ENCODE measurements around the gene CCL5.

Gene CCL5

DNA sequence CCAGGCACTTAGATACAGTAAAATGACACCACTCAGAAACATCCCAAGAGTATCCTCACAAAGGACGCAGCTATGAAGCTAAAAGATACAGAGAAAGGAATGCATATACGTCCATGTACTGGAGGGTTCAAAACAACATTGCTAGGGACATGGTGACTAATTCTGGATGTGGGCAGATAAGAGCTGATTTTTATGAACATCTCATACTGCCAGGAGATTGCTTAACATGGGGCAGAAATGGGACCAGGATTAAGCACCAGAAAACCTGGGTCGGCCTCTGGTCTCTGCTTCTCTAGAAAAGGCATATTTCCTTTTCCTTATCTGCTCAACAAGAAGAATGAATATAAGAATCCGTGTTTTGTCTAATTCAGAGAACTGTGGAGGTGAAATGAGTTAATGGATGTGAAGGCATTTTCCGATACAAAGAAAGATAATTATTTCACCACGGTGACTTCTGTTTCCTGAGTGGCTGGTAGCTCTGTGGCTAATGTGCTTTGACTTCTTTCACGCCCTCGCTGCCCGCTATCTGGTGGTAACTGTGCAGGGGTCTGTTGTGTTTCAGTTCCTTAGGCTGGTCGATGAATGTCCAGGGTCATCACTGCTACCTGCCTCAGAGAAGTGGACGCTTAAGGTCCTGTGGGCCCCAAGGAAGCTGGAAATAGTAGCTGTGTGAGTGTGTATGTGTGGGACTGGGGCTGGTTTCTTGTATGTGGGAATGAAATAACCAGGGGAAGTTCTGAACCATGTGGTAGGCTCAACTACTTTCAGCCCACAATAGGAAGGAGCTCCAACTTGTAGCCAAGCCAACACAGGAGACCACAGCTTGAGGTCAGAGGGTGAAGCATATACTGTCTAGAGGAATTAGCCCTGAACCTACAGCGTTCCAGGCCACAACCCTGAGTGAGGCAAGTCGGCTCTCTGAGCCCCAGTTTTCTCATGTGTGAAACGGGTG is 15.8 kb upstream of the CCL5 start:
- no peak overlapping the region for H3K4me2 ChIP-seq (ENCODE audit: low read length)
- no peaks in the 10 kb centered on the region for H3K27me3 ChIP-seq (ENCODE audit: control insufficient read depth, insufficient read depth, low read length)
- H3K4me1 ChIP-seq (ENCODE audit: control insufficient read depth, insufficient read depth, low read length) = peaks cover 17% of the 10 kb centered on the region
- H3K9ac ChIP-seq (ENCODE audit: low read depth, low read length) = no peak overlapping the region
- no peaks in the 10 kb centered on the region for H3K36me3 ChIP-seq (ENCODE audit: insufficient read depth, low read length)
- H3K4me3 ChIP-seq (ENCODE audit: low read length) = no peak overlapping the region
- H3K9me3 ChIP-seq (replicated peaks; ENCODE audit: low read length) = no peaks in the 10 kb centered on the region

DNA sequence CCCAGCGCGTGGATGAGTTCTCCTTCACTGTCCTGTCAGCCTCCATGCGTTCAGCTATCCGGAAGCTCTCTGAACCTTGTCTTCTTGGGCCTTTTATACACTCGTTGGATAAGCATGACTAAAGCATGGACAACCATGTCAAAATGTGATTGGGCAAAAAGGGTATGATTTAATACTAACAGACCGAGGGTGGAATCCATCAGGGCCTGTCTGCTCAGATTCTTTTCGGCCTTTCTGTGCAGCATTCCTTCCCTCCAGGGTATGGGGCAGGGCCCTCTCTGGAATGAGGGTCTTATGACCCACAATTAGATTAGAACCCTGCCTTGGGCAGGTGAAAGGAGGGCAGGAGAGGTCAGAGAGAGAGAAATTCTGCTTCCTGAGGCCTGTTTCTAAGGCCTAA is 14.0 kb upstream of the CCL5 start:
- Histone ChIP-seq H3K9me3 (replicated peaks; ENCODE audit: low read length) (no peaks in the 10 kb centered on the region), H3K4me3 (ENCODE audit: low read length) (no peak overlapping the region), H3K4me2 (ENCODE audit: low read length) (no peak overlapping the region), H3K4me1 (ENCODE audit: control insufficient read depth, insufficient read depth, low read length) (peaks cover 10% of the 10 kb centered on the region), H3K27me3 (ENCODE audit: control insufficient read depth, insufficient read depth, low read length) (no peaks in the 10 kb centered on the region), H3K9ac (ENCODE audit: low read depth, low read length) (no peak overlapping the region), H3K36me3 (ENCODE audit: insufficient read depth, low read length) (no peaks in the 10 kb centered on the region)

DNA sequence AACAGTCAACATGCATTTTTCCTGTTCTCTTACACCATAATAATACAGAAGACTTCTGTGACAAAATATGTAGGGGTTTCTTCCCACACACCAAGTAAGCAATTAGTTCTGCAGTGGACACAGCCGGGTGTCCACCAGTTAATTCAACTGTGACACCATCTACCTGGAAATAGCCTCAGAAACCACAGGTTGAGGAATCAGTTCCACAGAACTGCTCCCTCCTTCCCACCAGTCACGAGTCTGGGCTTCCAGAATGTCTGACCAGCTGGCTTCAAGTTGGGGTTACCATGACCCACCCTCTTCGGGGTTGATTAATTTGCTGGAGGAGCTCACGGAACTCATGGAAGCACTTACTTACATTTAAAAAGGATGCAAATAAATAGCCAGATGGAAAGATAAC is 13.6 kb upstream of the CCL5 start:
- H3K27me3 ChIP-seq (ENCODE audit: control insufficient read depth, insufficient read depth, low read length) = no peaks in the 10 kb centered on the region
- peaks cover 10% of the 10 kb centered on the region for H3K4me1 ChIP-seq (ENCODE audit: control insufficient read depth, insufficient read depth, low read length)
- H3K36me3 ChIP-seq (ENCODE audit: insufficient read depth, low read length) = no peaks in the 10 kb centered on the region
- H3K4me2 ChIP-seq (ENCODE audit: low read length) = no peak overlapping the region
- no peak overlapping the region for H3K9ac ChIP-seq (ENCODE audit: low read depth, low read length)
- H3K4me3 ChIP-seq (ENCODE audit: low read length) = no peak overlapping the region
- no peaks in the 10 kb centered on the region for H3K9me3 ChIP-seq (replicated peaks; ENCODE audit: low read length)

DNA sequence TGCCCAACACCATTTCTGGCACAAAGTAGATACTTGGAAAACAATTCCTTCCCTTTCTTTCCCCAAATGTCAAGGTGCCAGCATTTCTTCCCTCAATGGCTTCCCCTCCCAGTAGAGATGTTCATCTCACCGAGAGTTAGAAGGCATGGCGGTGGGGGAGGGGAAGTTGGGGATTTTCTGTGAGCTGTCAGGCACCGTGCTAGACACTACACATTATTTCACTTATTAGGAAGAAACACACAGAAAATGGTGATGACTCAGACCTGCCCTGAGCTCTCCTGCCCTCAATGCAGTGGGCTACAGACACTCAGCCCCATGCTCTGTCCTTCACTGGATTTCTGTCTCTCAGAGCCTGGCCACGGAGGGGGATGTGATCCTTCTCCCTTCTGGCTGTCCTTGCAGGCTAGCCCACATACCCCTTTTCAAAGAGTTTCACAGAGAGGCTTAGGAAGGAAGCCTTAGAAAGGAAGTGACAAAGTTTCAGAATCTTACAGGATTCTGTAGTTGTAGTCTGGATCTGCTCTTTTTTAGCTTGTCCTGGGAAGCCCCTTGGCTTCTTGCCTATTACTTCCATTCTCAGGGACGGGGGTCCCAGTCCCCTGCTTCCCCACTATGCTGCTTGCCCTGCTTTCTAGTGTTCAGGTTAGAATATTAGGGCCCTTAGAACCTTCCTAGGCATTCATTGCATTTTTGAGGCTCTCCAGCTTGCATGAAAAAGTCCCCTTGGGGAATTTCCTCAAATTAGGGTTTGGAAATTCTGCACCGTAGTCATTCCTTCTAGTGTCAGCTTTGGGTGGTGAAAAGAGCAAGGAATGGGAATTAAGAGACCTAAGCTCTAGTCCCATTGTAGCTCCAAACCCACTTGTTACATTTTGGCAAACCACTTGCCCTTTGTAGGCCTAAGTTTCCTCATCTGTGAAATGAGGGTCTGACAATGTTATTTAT is 12.2 kb upstream of the CCL5 start:
- Histone ChIP-seq H3K27me3 (ENCODE audit: control insufficient read depth, insufficient read depth, low read length) (no peaks in the 10 kb centered on the region), H3K9ac (ENCODE audit: low read depth, low read length) (no peak overlapping the region), H3K4me3 (ENCODE audit: low read length) (no peak overlapping the region), H3K4me2 (ENCODE audit: low read length) (no peak overlapping the region), H3K4me1 (ENCODE audit: control insufficient read depth, insufficient read depth, low read length) (peaks cover 10% of the 10 kb centered on the region), H3K9me3 (replicated peaks; ENCODE audit: low read length) (no peaks in the 10 kb centered on the region), H3K36me3 (ENCODE audit: insufficient read depth, low read length) (no peaks in the 10 kb centered on the region)

DNA sequence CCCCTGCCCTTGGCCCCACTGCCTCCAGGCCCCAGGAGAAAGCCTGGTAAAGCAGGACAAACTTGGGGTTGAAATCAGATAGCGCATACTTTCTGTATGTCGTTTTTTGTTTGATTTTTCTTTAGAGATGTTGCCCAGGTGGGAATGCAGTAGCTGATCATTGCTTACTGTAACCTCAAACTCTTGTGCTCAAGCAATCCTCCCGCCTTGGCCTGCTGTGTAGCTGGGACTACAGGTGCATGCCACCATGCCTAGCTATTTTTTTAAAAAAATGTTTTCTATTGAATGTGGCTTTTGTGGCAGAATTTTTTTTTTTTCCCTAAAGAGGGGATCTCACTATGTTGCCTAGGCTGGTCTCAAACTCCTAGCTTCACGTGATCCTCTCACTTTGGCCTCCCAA is 11.1 kb upstream of the CCL5 start:
- H3K4me2 ChIP-seq (ENCODE audit: low read length) = no peak overlapping the region
- H3K4me3 ChIP-seq (ENCODE audit: low read length) = no peak overlapping the region
- peaks cover 10% of the 10 kb centered on the region for H3K4me1 ChIP-seq (ENCODE audit: control insufficient read depth, insufficient read depth, low read length)
- no peak overlapping the region for H3K9ac ChIP-seq (ENCODE audit: low read depth, low read length)
- no peaks in the 10 kb centered on the region for H3K36me3 ChIP-seq (ENCODE audit: insufficient read depth, low read length)
- no peaks in the 10 kb centered on the region for H3K9me3 ChIP-seq (replicated peaks; ENCODE audit: low read length)
- H3K27me3 ChIP-seq (ENCODE audit: control insufficient read depth, insufficient read depth, low read length) = no peaks in the 10 kb centered on the region

DNA sequence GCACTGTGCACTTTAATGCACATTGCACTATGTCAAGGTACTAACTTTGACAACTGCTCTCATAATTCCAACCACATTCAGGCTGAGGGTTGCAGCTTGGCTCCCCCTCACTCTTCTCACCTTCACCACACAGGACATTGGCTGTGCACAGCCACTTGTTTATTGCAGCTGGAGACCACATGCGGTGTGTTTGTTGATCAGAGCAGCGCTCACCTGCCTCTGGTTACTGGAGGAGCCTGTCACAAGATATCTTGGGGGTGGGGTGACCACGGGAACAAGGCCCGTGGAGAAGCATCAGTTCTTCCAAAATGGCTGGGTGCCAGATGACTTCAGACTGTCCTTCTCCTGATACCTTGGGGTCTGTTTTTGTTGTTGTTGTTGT is 10.6 kb upstream of the CCL5 start:
- no peak overlapping the region for H3K4me2 ChIP-seq (ENCODE audit: low read length)
- no peaks in the 10 kb centered on the region for H3K27me3 ChIP-seq (ENCODE audit: control insufficient read depth, insufficient read depth, low read length)
- peaks cover 6% of the 10 kb centered on the region for H3K4me1 ChIP-seq (ENCODE audit: control insufficient read depth, insufficient read depth, low read length)
- H3K9me3 ChIP-seq (replicated peaks; ENCODE audit: low read length) = no peaks in the 10 kb centered on the region
- no peak overlapping the region for H3K4me3 ChIP-seq (ENCODE audit: low read length)
- no peaks in the 10 kb centered on the region for H3K36me3 ChIP-seq (ENCODE audit: insufficient read depth, low read length)
- no peak overlapping the region for H3K9ac ChIP-seq (ENCODE audit: low read depth, low read length)

DNA sequence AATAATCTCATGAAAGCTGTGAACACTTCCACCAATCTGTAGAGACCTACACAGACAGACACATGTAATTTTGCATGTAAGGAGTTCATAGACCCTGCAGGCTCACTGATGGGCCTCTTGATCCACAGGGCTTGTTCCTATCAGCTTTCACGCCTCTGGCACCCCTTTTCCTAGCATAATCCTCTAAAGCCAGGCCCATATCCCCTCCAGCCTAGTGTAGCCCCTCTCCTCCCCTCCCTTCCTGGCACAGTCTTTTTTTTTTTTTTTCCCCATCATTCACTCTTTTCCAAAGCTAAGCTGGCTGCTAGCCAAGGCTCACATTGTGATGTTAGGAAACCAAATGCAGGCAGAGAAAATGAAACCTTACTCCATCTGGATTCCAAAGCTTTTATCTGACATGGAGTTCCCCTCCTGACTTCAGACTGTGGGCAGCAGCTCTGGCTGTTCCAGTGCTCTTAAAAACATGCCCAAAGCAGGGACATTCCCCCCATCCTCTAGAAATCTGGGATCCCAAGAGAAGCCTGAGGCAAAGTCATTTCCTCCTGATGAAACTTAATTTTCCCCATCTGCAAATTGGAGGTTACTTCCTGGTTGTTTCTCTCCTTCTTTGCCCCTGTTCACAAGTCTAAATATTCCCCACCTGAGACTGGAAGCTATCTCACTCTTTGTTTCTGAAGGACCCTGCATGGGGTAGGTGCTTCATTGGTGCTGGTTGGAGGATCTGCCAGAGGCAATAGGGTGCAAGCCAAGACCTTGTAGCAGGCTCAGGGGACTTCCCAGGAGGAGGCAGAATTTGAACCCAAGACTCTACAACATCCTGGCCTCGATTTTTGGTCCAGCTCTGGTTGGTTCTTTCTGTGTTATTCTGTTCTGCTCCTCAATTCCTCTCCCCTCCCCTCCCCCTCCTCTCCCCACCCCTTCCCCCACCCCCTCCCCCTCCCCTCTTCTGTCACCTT is 9.9 kb upstream of the CCL5 start:
- Histone ChIP-seq H3K9me3 (replicated peaks; ENCODE audit: low read length) (no peaks in the 10 kb centered on the region), H3K36me3 (ENCODE audit: insufficient read depth, low read length) (no peaks in the 10 kb centered on the region), H3K9ac (ENCODE audit: low read depth, low read length) (no peak overlapping the region), H3K4me3 (ENCODE audit: low read length) (no peak overlapping the region), H3K4me2 (ENCODE audit: low read length) (no peak overlapping the region), H3K27me3 (ENCODE audit: control insufficient read depth, insufficient read depth, low read length) (no peaks in the 10 kb centered on the region), H3K4me1 (ENCODE audit: control insufficient read depth, insufficient read depth, low read length) (no peaks in the 10 kb centered on the region)

DNA sequence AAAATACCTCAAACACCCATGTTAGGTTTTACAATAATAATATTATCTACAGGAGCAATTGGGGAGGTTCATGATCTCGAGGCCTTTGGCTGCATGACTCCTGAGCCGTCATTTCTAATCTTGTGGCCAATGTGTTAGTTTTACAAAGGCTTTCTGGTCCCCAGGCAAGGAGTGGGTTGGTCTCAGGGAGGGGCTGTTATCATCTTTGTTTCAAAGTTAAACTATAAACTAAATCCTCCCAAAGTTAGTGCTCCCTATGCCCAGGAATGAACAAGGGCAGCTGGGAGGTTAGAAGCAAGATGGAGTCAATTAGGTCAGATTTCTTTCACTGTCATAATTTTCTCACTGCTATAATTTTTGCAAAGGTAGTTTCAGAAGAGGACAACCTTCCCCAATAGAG is 9.1 kb upstream of the CCL5 start:
- no peaks in the 10 kb centered on the region for H3K9me3 ChIP-seq (replicated peaks; ENCODE audit: low read length)
- H3K36me3 ChIP-seq (ENCODE audit: insufficient read depth, low read length) = no peaks in the 10 kb centered on the region
- no peak overlapping the region for H3K9ac ChIP-seq (ENCODE audit: low read depth, low read length)
- H3K4me1 ChIP-seq (ENCODE audit: control insufficient read depth, insufficient read depth, low read length) = no peaks in the 10 kb centered on the region
- no peak overlapping the region for H3K4me3 ChIP-seq (ENCODE audit: low read length)
- no peaks in the 10 kb centered on the region for H3K27me3 ChIP-seq (ENCODE audit: control insufficient read depth, insufficient read depth, low read length)
- H3K4me2 ChIP-seq (ENCODE audit: low read length) = no peak overlapping the region

DNA sequence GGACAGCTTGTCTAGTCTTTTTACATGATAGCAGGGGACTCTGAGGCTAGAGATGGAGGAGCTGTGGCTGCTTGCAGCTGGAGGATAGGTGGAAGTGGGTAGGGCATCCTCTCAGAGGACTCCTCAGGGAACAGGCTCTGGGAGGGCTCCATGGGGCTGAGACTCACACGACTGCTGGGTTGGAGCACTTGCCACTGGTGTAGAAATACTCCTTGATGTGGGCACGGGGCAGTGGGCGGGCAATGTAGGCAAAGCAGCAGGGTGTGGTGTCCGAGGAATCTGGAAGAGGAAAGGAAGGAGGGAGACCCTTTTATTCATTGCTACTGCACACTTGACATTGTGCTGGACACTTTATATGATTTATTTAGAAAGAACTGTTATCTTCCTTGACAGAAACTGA is 1.8 kb downstream of the CCL5 start:
- H3K4me1 ChIP-seq (ENCODE audit: control insufficient read depth, insufficient read depth, low read length) = no peaks in the 10 kb centered on the region
- H3K4me2 ChIP-seq (ENCODE audit: low read length) = no peak overlapping the region
- H3K36me3 ChIP-seq (ENCODE audit: insufficient read depth, low read length) = no peaks in the 10 kb centered on the region
- H3K4me3 ChIP-seq (ENCODE audit: low read length) = no peak overlapping the region
- H3K9ac ChIP-seq (ENCODE audit: low read depth, low read length) = no peak overlapping the region
- peaks cover 4% of the 10 kb centered on the region for H3K27me3 ChIP-seq (ENCODE audit: control insufficient read depth, insufficient read depth, low read length)
- H3K9me3 ChIP-seq (replicated peaks; ENCODE audit: low read length) = no peaks in the 10 kb centered on the region

DNA sequence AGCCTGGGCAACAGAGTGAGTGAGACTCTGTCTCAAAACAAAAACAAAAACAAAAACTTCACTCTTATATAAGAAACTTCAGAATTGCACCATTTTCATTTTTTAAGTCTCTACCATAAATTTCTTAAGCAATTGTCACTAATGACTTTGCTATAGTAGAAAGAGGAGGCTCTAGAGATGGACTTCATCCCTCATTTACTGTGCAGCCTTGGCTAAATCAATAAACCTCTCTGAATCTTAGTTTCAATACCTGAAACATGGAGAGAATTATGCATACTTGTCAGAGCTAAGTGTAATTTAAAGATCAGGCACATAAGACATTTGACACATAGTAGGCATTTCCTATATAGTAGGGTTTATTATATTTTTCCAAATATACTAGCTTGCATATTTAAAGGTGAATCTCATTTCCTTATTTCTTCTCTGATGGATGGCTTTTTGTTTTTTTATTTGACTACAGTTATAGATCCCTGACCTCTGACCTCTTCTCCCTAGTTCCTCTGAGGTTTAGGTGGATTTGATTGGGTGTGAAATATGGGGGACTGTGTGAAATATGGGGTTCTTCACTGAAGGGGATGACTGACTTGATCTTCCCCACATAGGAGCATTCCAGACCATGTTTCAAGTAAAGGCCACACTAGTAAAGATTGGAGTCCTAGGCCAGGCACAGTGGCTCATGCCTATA is 2.7 kb downstream of the CCL5 start:
- no peak overlapping the region for H3K4me3 ChIP-seq (ENCODE audit: low read length)
- H3K4me2 ChIP-seq (ENCODE audit: low read length) = no peak overlapping the region
- H3K9me3 ChIP-seq (replicated peaks; ENCODE audit: low read length) = no peaks in the 10 kb centered on the region
- no peak overlapping the region for H3K9ac ChIP-seq (ENCODE audit: low read depth, low read length)
- no peaks in the 10 kb centered on the region for H3K36me3 ChIP-seq (ENCODE audit: insufficient read depth, low read length)
- H3K4me1 ChIP-seq (ENCODE audit: control insufficient read depth, insufficient read depth, low read length) = no peaks in the 10 kb centered on the region
- peaks cover 4% of the 10 kb centered on the region for H3K27me3 ChIP-seq (ENCODE audit: control insufficient read depth, insufficient read depth, low read length)

Data from skeletal muscle satellite cell (primary cell).